GM12878 (cell line): ENCODE measurements around the gene PRKACG. TPM values are rescaled to one million over a fixed set of nuclear protein-coding genes. Genes with fewer than 3 reads are reported as not detected.
A peak's percentile ranks its signal among the peaks of the same experiment; 100 is the strongest.

Experiments used
- ATF7 ChIP-seq: fragments of 450-650 bp; IDR thresholded peaks from 2 replicates; pipeline ENCODE4 v1.6.1; 2016; ENCODE audit warnings: low read depth, mild to moderate bottlenecking
- BCL11A ChIP-seq: IDR thresholded peaks from 2 replicates; pipeline ENCODE4 v1.6.1; 2011; ENCODE audit warnings: low read depth, low read length
- EED ChIP-seq: sonication (generic); IDR thresholded peaks from 2 replicates; pipeline ENCODE4 v1.6.1; 2016; ENCODE audit warnings: antibody characterized with exemption, low read depth
- ELK1 ChIP-seq: IDR thresholded peaks from 2 replicates; pipeline ENCODE4 v1.6.1; 2012; ENCODE audit warnings: low read depth, low read length, improper control_type of control experiment
- ETV6 ChIP-seq, 2 experiments: fragments of 450-650 bp in 1 of 2; IDR thresholded peaks in 1 of 2; conservative IDR thresholded peaks in 1 of 2; 2 replicates each; pipeline ENCODE4 v1.6.1; 2014; ENCODE audit warnings: antibody characterized with exemption in 1 of 2, borderline replicate concordance in 1 of 2, low read depth in 1 of 2, mild to moderate bottlenecking in 1 of 2, moderate library complexity in 1 of 2
- HDAC6 ChIP-seq: fragments of 200-600 bp; sonication (generic); IDR thresholded peaks from one replicate; pipeline ENCODE4 v1.8.0; 2017; ENCODE audit warnings: antibody characterized with exemption; ENCODE audit not compliant: unreplicated experiment
- IRF3 ChIP-seq: fragments of 450-650 bp; IDR thresholded peaks from 2 replicates; pipeline ENCODE4 v1.6.1; 2014; ENCODE audit warnings: mild to moderate bottlenecking
- IRF5 ChIP-seq: fragments of 450-650 bp; IDR thresholded peaks from 2 replicates; pipeline ENCODE4 v1.6.1; 2017; ENCODE audit warnings: borderline replicate concordance
- JUND ChIP-seq: IDR thresholded peaks from 2 replicates; pipeline ENCODE4 v1.6.1; 2012; ENCODE audit warnings: low read depth, mild to moderate bottlenecking, low read length, improper control_type of control experiment, moderate library complexity
- KAT2A ChIP-seq: conservative IDR thresholded peaks from 2 replicates; pipeline ENCODE4 v1.6.1; 2011; ENCODE audit warnings: low read depth, low read length; ENCODE audit not compliant: control insufficient read depth
- LARP7 ChIP-seq: fragments of 450-650 bp; IDR thresholded peaks from 2 replicates; pipeline ENCODE4 v1.6.1; 2017; ENCODE audit warnings: mild to moderate bottlenecking
- MYB ChIP-seq: fragments of 150-350 bp; IDR thresholded peaks from 2 replicates; pipeline ENCODE4 v1.6.1; 2014; ENCODE audit warnings: mild to moderate bottlenecking, low read depth, low read length, borderline replicate concordance
- NR2F1 ChIP-seq: fragments of 450-650 bp; conservative IDR thresholded peaks from 2 replicates; pipeline ENCODE4 v1.6.1; 2017; ENCODE audit warnings: mild to moderate bottlenecking
- RBBP5 ChIP-seq: fragments of 200-600 bp; sonication (generic); conservative IDR thresholded peaks from 2 replicates; pipeline ENCODE4 v1.6.1; 2016
- SIN3A ChIP-seq: IDR thresholded peaks from 2 replicates; pipeline ENCODE4 v1.6.1; 2012; ENCODE audit warnings: low read depth, low read length, improper control_type of control experiment
- SKIL ChIP-seq: fragments of 450-650 bp; IDR thresholded peaks from 2 replicates; pipeline ENCODE4 v1.6.1; 2017; ENCODE audit warnings: mild to moderate bottlenecking, low read depth, inconsistent platforms; ENCODE audit not compliant: poor library complexity, severe bottlenecking
- SPI1 ChIP-seq: IDR thresholded peaks from 2 replicates; pipeline ENCODE4 v1.6.1; 2011; ENCODE audit warnings: low read depth, mild to moderate bottlenecking, low read length, moderate library complexity, borderline replicate concordance; ENCODE audit not compliant: insufficient read depth
- SUZ12 ChIP-seq: fragments of 200-600 bp; sonication (generic); IDR thresholded peaks from one replicate; pipeline ENCODE4 v1.6.1; 2018; ENCODE audit warnings: antibody characterized with exemption, mild to moderate bottlenecking; ENCODE audit not compliant: unreplicated experiment
- WRNIP1 ChIP-seq: IDR thresholded peaks from 2 replicates; pipeline ENCODE4 v1.6.1; 2011; ENCODE audit warnings: low read depth, low read length, improper control_type of control experiment, borderline replicate concordance
- YY1 ChIP-seq: IDR thresholded peaks from 2 replicates; pipeline ENCODE4 v1.6.1; 2011; ENCODE audit warnings: low read depth, mild to moderate bottlenecking, low read length
- ZBTB11 ChIP-seq: fragments of 450-650 bp; formaldehyde crosslinking; IDR thresholded peaks from 2 replicates; pipeline ENCODE4 v1.5.0; 2022; ENCODE audit warnings: mild to moderate bottlenecking, missing genetic modification characterization
- ZNF384 ChIP-seq: IDR thresholded peaks from 2 replicates; pipeline ENCODE4 v1.6.1; 2012; ENCODE audit warnings: low read depth, mild to moderate bottlenecking, low read length, improper control_type of control experiment, borderline replicate concordance
- ZSCAN29 ChIP-seq: fragments of 450-650 bp; IDR thresholded peaks from 2 replicates; pipeline ENCODE4 v1.6.1; 2017; ENCODE audit warnings: mild to moderate bottlenecking, moderate library complexity
- polyA plus RNA-seq, 11 experiments: library from polyadenylated mRNA; depleted of rRNA in 4 of 11; unstranded in 6 of 11; stranded (reverse) in 5 of 11; fragments of >200 nt; fragmentation: Nextera tagmentation in 4 of 11; fragmentation: Illumina TruSeq in 1 of 11; extraction: Ambion mirVana in 4 of 11; extraction: Trizol in 1 of 11; gene quantifications; 1 replicate in 1 of 11; 2 replicates in 10 of 11; pipeline versions ENCODE4 v1.2.1 to v1.2.3, GENCODE V29; 2011 to 2016; ENCODE audit warnings: inconsistent platforms in 2 of 11, missing spikeins in 2 of 11, low read depth in 1 of 11
- total RNA-seq, 4 experiments: library from RNA; depleted of rRNA in 3 of 4; stranded (reverse); fragments of >200 nt in 3 of 4; fragmentation: Illumina TruSeq in 1 of 4; extraction: Trizol in 1 of 4; gene quantifications; 2 replicates each; pipeline versions ENCODE4 v1.2.1 to v1.2.3, GENCODE V29; 2013 to 2021

The PRKACG gene
- total and polyA plus RNA-seq, 10 of the 15 experiments (the other 5 are each of a cell fraction or from before 2014, with no cell fraction given) = not detected

- no peak for TF ChIP-seq LARP7
- TF ChIP-seq ZNF384 = no peak
- peak in 1 of 2 experiments; percentile 19; a peak in 1 of 4 replicates for TF ChIP-seq ETV6 (conservative IDR thresholded peaks at IDR 0.05 in 1 of 2, IDR thresholded peaks at IDR 0.05 in 1 of 2; ENCODE audit: borderline replicate concordance in 1 of 2, low read depth in 1 of 2)
- no peak for TF ChIP-seq IRF3
- no peak for TF ChIP-seq ELK1
- TF ChIP-seq MYB = no peak
- no peak for TF ChIP-seq WRNIP1
- TF ChIP-seq EED = peak; percentile 76
- no peak for TF ChIP-seq SUZ12
- TF ChIP-seq ATF7 = peak; percentile 30; the same call in 1 of the 2 replicates
- no peak for TF ChIP-seq HDAC6
- TF ChIP-seq JUND = peak; percentile 79
- no peak for TF ChIP-seq ZSCAN29
- TF ChIP-seq NR2F1 = peak; percentile 47; the same call in 1 of the 2 replicates
- TF ChIP-seq RBBP5 = no peak
- TF ChIP-seq YY1 = no peak
- TF ChIP-seq ZBTB11 (CRISPR knock-in tag) = no peak
- no peak for TF ChIP-seq KAT2A
- peak; percentile 77; the same call in 1 of the 2 replicates for TF ChIP-seq BCL11A
- TF ChIP-seq IRF5 = no peak
- TF ChIP-seq SPI1 = no peak
- peak; percentile 54 for TF ChIP-seq SKIL
- TF ChIP-seq SIN3A = no peak
These were observed 39.5 kb downstream of the PRKACG start (continued) for GRCh38 chr9:68974431-68974830.
